HEK293 (cell line): ENCODE measurements around the gene ANO8.

Source experiments
- AEBP2 ChIP-seq: fragments of 450-650 bp; formaldehyde crosslinking; IDR thresholded peaks from 2 replicates; pipeline ENCODE4 v1.5.1; 2016; ENCODE audit warnings: missing biosample characterization, missing genetic modification characterization, borderline replicate concordance
- BCL11B ChIP-seq: fragments of 450-650 bp; formaldehyde crosslinking; IDR thresholded peaks from 2 replicates; pipeline ENCODE4 v1.5.1; 2016; ENCODE audit warnings: low read depth, missing biosample characterization, missing genetic modification characterization
- GLI2 ChIP-seq: fragments of 450-650 bp; formaldehyde crosslinking; IDR thresholded peaks from 2 replicates; pipeline ENCODE4; 2017; ENCODE audit warnings: missing biosample characterization, missing genetic modification characterization, low read depth, borderline replicate concordance
- GLIS2 ChIP-seq: fragments of 450-650 bp; formaldehyde crosslinking; IDR thresholded peaks from 2 replicates; pipeline ENCODE4 v1.5.1; 2016; ENCODE audit warnings: missing biosample characterization, missing genetic modification characterization
- MZF1 ChIP-seq: fragments of 450-650 bp; formaldehyde crosslinking; IDR thresholded peaks from 2 replicates; pipeline ENCODE4 v1.5.1; 2017; ENCODE audit warnings: missing biosample characterization, missing genetic modification characterization, borderline replicate concordance
- OSR2 ChIP-seq: fragments of 450-650 bp; formaldehyde crosslinking; IDR thresholded peaks from 2 replicates; pipeline ENCODE4 v1.5.1; 2016; ENCODE audit warnings: missing biosample characterization, missing genetic modification characterization
- PATZ1 ChIP-seq: fragments of 450-650 bp; formaldehyde crosslinking; IDR thresholded peaks from 2 replicates; pipeline ENCODE4 v1.5.1; 2016; ENCODE audit warnings: missing biosample characterization, missing genetic modification characterization
- PBX3 ChIP-seq: sonication (generic); formaldehyde crosslinking; IDR thresholded peaks from 2 replicates; pipeline ENCODE4 v1.8.1; 2022; ENCODE audit warnings: mild to moderate bottlenecking, moderate library complexity, missing genetic modification reagents
- SCRT2 ChIP-seq: fragments of 450-650 bp; formaldehyde crosslinking; IDR thresholded peaks from 2 replicates; pipeline ENCODE4 v1.5.1; 2016; ENCODE audit warnings: missing biosample characterization, missing genetic modification characterization
- SP3 ChIP-seq: fragments of 450-650 bp; formaldehyde crosslinking; IDR thresholded peaks from 2 replicates; pipeline ENCODE4 v1.5.1; 2016; ENCODE audit warnings: missing biosample characterization, missing genetic modification characterization
- YY2 ChIP-seq: fragments of 450-650 bp; formaldehyde crosslinking; IDR thresholded peaks from 2 replicates; pipeline ENCODE4 v1.5.1; 2016; ENCODE audit warnings: missing biosample characterization, missing genetic modification characterization
- ZFHX2 ChIP-seq: fragments of 450-650 bp; formaldehyde crosslinking; conservative IDR thresholded peaks from 2 replicates; pipeline ENCODE4 v1.5.1; 2016; ENCODE audit warnings: missing biosample characterization, missing genetic modification characterization
- ZNF138 ChIP-seq: fragments of 450-650 bp; formaldehyde crosslinking; IDR thresholded peaks from 2 replicates; pipeline ENCODE4 v1.5.1; 2016; ENCODE audit warnings: missing biosample characterization, missing genetic modification characterization, borderline replicate concordance
- ZNF16 ChIP-seq: fragments of 450-650 bp; formaldehyde crosslinking; IDR thresholded peaks from 2 replicates; pipeline ENCODE4 v1.5.1; 2016; ENCODE audit warnings: low read depth, missing biosample characterization, missing genetic modification characterization
- ZNF292 ChIP-seq: fragments of 450-650 bp; formaldehyde crosslinking; IDR thresholded peaks from 2 replicates; pipeline ENCODE4 v1.5.1; 2016; ENCODE audit warnings: low read depth, missing biosample characterization, missing genetic modification characterization, borderline replicate concordance
- ZNF391 ChIP-seq: fragments of 450-650 bp; formaldehyde crosslinking; IDR thresholded peaks from 2 replicates; pipeline ENCODE4 v1.5.1; 2016; ENCODE audit warnings: low read depth, missing biosample characterization, missing genetic modification characterization, borderline replicate concordance
- ZNF394 ChIP-seq: fragments of 450-650 bp; formaldehyde crosslinking; IDR thresholded peaks from 2 replicates; pipeline ENCODE4 v1.5.1; 2016; ENCODE audit warnings: missing biosample characterization, missing genetic modification characterization, mild to moderate bottlenecking, moderate library complexity, borderline replicate concordance
- ZNF423 ChIP-seq: fragments of 450-650 bp; formaldehyde crosslinking; IDR thresholded peaks from 2 replicates; pipeline ENCODE4 v1.5.1; 2016; ENCODE audit warnings: missing biosample characterization, missing genetic modification characterization
- ZNF426 ChIP-seq: fragments of 450-650 bp; formaldehyde crosslinking; IDR thresholded peaks from 2 replicates; pipeline ENCODE4 v1.5.1; 2017; ENCODE audit warnings: missing biosample characterization, missing genetic modification characterization, mild to moderate bottlenecking, inconsistent platforms, moderate library complexity
- ZNF544 ChIP-seq: fragments of 450-650 bp; formaldehyde crosslinking; IDR thresholded peaks from 2 replicates; pipeline ENCODE4 v1.5.0; 2017; ENCODE audit warnings: missing biosample characterization, missing genetic modification characterization
- ZNF580 ChIP-seq: fragments of 450-650 bp; formaldehyde crosslinking; IDR thresholded peaks from 2 replicates; pipeline ENCODE4 v1.5.1; 2016; ENCODE audit warnings: missing biosample characterization, missing genetic modification characterization
- ZNF623 ChIP-seq: fragments of 450-650 bp; formaldehyde crosslinking; IDR thresholded peaks from 2 replicates; pipeline ENCODE4 v1.5.1; 2016; ENCODE audit warnings: missing biosample characterization, missing genetic modification characterization
- ZNF624 ChIP-seq: fragments of 450-650 bp; formaldehyde crosslinking; IDR thresholded peaks from 2 replicates; pipeline ENCODE4 v1.5.1; 2017; ENCODE audit warnings: missing biosample characterization, missing genetic modification characterization
- ZNF626 ChIP-seq: fragments of 450-650 bp; sonication (Bioruptor Pico); formaldehyde crosslinking; IDR thresholded peaks from 2 replicates; pipeline ENCODE4 v1.5.1; 2018; ENCODE audit warnings: missing biosample characterization, missing genetic modification characterization, inconsistent platforms
- ZNF629 ChIP-seq: fragments of 450-650 bp; formaldehyde crosslinking; IDR thresholded peaks from 2 replicates; pipeline ENCODE4 v1.5.1; 2017; ENCODE audit warnings: missing biosample characterization, missing genetic modification characterization
- ZNF645 ChIP-seq: fragments of 450-650 bp; formaldehyde crosslinking; IDR thresholded peaks from 2 replicates; pipeline ENCODE4; 2016; ENCODE audit warnings: missing biosample characterization, missing genetic modification characterization
- ZNF707 ChIP-seq: fragments of 450-650 bp; formaldehyde crosslinking; IDR thresholded peaks from 2 replicates; pipeline ENCODE4 v1.5.1; 2016; ENCODE audit warnings: missing biosample characterization, missing genetic modification characterization
- ZNF747 ChIP-seq: fragments of 450-650 bp; formaldehyde crosslinking; IDR thresholded peaks from 2 replicates; pipeline ENCODE4 v1.5.1; 2016; ENCODE audit warnings: missing biosample characterization, missing genetic modification characterization
- ZNF843 ChIP-seq: fragments of 450-650 bp; formaldehyde crosslinking; IDR thresholded peaks from 2 replicates; pipeline ENCODE4 v1.5.1; 2016; ENCODE audit warnings: missing biosample characterization, missing genetic modification characterization
- ZSCAN18 ChIP-seq: fragments of 450-650 bp; formaldehyde crosslinking; IDR thresholded peaks from 2 replicates; pipeline ENCODE4 v1.5.1; 2016; ENCODE audit warnings: missing biosample characterization, missing genetic modification characterization
- ZXDB ChIP-seq: fragments of 450-650 bp; formaldehyde crosslinking; IDR thresholded peaks from 2 replicates; pipeline ENCODE4 v1.5.1; 2016; ENCODE audit warnings: missing biosample characterization, missing genetic modification characterization

The ANO8 gene

GRCh38 chr19:17337675-17338432 is 3.2 kb upstream of the ANO8 start (continued):
- TF ChIP-seq GLI2 (tag by site-specific recombination) (no peak), ZNF629 (tag by site-specific recombination) (no peak), ZNF645 (no peak), AEBP2 (tag by site-specific recombination) (no peak), ZNF391 (tag by site-specific recombination) (no peak), ZNF747 (no peak), GLIS2 (tag by site-specific recombination) (no peak), ZNF423 (tag by site-specific recombination) (no peak), ZNF292 (no peak), ZNF544 (tag by site-specific recombination) (no peak), ZNF138 (tag by site-specific recombination) (no peak), ZNF626 (tag by site-specific recombination) (no peak), ZSCAN18 (tag by site-specific recombination) (no peak), MZF1 (tag by site-specific recombination) (no peak), PBX3 (CRISPR knock-in tag) (peak; percentile 58; the same call in 1 of the 2 replicates), ZNF580 (no peak), YY2 (tag by site-specific recombination) (peak; percentile 11; the same call in 1 of the 2 replicates), ZNF707 (tag by site-specific recombination) (no peak), SP3 (tag by site-specific recombination) (no peak; the same call in 1 of the 2 replicates), SCRT2 (no peak; the same call in 1 of the 2 replicates), ZFHX2 (no peak), ZNF394 (tag by site-specific recombination) (peak; percentile 46; the same call in 1 of the 2 replicates), ZNF624 (tag by site-specific recombination) (no peak), PATZ1 (tag by site-specific recombination) (peak; percentile 93), BCL11B (tag by site-specific recombination) (peak; percentile 83), OSR2 (tag by site-specific recombination) (no peak), ZXDB (tag by site-specific recombination) (no peak), ZNF16 (tag by site-specific recombination) (no peak; the same call in 1 of the 2 replicates), ZNF843 (tag by site-specific recombination) (no peak), ZNF426 (tag by site-specific recombination) (no peak), ZNF623 (tag by site-specific recombination) (0 out of 2 replicates have a peak, but pooled peaks have one; percentile 15)
